ENCODE data around the gene UBE2M. TPM values are rescaled to one million over a fixed set of nuclear protein-coding genes. Genes with fewer than 3 reads are reported as not detected.

Gene UBE2M
- total and polyA plus RNA-seq, 10 donors: 19.1 to 66.9 (median 40.4) TPM

DNA sequence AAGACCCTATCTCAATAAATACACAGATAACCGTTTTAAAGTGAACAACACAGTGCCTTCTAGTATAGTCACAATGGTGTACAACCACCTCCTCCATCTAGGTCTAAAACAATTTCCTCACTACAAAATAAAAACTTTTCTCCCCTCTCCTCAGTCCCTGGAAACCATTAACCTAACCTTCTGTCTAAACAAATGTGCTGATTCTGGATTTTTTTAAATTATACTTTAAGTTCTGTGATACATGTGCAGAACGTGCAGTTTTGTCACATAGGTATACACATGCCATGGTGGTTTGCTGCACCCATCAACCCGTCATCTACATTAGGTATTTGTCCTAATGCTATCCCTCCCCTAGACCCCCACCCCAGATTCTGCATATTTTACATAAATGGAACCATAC lies 29.0 kb downstream of the UBE2M start:
- intact Hi-C loops (cut with DNase I; ENCODE audit: low total_unique reads): no loop called here
- H3K27me3 ChIP-seq (replicated peaks in 1 of 7): no peaks in the 10 kb centered on the region
- no peak overlapping the region for H3K27ac ChIP-seq
- H3K9me3 ChIP-seq: no peaks in the 10 kb centered on the region
- H3K36me3 ChIP-seq: no peaks in the 10 kb centered on the region
- H3K4me3 ChIP-seq: no peak overlapping the region
- DNase-seq: no peak
- TF ChIP-seq POLR2AphosphoS5 (IDR thresholded peaks at IDR 0.05): no peak
- no peak for TF ChIP-seq POLR2A (IDR thresholded peaks at IDR 0.05)
- TF ChIP-seq, protein P1, sequence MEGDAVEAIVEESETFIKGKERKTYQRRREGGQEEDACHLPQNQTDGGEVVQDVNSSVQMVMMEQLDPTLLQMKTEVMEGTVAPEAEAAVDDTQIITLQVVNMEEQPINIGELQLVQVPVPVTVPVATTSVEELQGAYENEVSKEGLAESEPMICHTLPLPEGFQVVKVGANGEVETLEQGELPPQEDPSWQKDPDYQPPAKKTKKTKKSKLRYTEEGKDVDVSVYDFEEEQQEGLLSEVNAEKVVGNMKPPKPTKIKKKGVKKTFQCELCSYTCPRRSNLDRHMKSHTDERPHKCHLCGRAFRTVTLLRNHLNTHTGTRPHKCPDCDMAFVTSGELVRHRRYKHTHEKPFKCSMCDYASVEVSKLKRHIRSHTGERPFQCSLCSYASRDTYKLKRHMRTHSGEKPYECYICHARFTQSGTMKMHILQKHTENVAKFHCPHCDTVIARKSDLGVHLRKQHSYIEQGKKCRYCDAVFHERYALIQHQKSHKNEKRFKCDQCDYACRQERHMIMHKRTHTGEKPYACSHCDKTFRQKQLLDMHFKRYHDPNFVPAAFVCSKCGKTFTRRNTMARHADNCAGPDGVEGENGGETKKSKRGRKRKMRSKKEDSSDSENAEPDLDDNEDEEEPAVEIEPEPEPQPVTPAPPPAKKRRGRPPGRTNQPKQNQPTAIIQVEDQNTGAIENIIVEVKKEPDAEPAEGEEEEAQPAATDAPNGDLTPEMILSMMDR (IDR thresholded peaks at IDR 0.05 in 8 of 11, conservative IDR thresholded peaks at IDR 0.05 in 3 of 11): no peak
- peaks cover 0 to 5% (median 0%) of the 10 kb centered on the region in 6 donors for H3K4me1 ChIP-seq
- WGBS, 5 donors: 78 to 90% (median 83%) methylated on average over 3 of the region's 3 CpGs

DNA sequence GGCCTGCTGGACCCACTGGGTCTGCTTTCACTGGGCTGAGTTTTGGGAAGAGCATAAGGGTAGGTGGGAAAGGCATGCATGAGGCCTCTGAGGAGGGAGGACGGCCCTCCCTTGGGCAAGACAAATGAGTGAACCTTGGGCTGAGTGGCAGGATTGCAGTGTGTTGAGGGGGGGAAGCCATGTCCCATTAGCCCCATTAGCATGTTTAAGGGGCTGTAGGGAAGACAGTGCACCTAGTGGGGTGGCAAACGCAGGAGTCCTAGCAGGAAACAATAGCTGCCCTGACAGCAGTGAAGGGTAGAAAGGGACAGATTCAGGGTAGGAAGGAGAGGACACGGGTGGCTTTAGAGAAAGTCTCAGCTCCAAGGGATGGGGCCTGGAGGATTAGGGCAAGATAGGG lies 35.7 kb downstream of the UBE2M start:
- H3K27me3 ChIP-seq (replicated peaks in 1 of 7): no peaks in the 10 kb centered on the region
- TF ChIP-seq, protein P1 (IDR thresholded peaks at IDR 0.05 in 8 of 11, conservative IDR thresholded peaks at IDR 0.05 in 3 of 11): no peak
- TF ChIP-seq POLR2AphosphoS5 (IDR thresholded peaks at IDR 0.05) (no peak), POLR2A (IDR thresholded peaks at IDR 0.05) (no peak)
- H3K4me3 ChIP-seq: no peak overlapping the region
- H3K4me1 ChIP-seq: peaks cover 11 to 29% (median 21%) of the 10 kb centered on the region in 6 donors
- H3K27ac ChIP-seq: no peak overlapping the region
- DNase-seq: no peak
- H3K36me3 ChIP-seq: no peaks in the 10 kb centered on the region
- intact Hi-C loops (cut with DNase I; ENCODE audit: low total_unique reads): no loop called here
- WGBS, 5 donors: 83 to 93% (median 89%) methylated on average over 3 of the region's 3 CpGs
- no peaks in the 10 kb centered on the region for H3K9me3 ChIP-seq

DNA sequence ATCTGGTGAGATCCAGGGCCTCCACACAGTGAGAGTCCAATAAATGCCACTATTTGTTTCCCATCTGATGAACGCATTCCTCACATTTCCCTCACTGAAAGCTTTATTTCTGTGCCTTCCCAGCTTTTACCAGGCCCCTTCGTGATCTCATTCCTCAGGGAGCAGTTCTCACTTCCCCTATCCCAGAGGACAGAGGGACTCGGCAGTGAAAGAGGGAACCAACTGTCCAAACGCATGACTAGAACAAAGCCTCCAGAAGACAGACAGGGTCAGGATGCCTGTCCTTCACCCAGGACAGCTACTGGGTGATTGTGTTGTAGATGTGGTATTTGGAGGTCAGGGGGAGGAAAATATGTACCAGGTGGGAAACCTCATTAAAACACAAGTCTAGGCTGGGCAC lies 36.8 kb downstream of the UBE2M start:
- no peak overlapping the region for H3K27ac ChIP-seq
- intact Hi-C loops (cut with DNase I; ENCODE audit: low total_unique reads): no loop called here
- WGBS, 5 donors: 70 to 84% (median 75%) methylated on average over 4 of the region's 4 CpGs

DNA sequence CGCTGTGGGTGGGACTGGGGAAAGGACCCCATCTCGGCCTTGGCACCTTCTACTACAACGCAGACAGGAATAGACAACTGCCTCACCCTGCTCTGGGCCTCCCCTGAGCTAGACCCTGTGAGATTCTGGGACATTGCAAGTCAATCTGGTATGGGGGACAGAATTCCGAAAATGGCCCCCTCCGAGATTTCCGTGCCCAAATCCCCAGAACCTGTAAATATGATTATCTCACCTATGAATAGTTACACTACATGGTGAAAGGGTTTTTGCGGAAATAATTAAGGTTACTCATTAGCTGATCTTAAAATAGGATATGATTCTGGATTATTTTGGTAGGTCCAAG lies 38.2 kb downstream of the UBE2M start:
- TF ChIP-seq, protein P1 (IDR thresholded peaks at IDR 0.05 in 8 of 11, conservative IDR thresholded peaks at IDR 0.05 in 3 of 11): no peak
- TF ChIP-seq POLR2A (IDR thresholded peaks at IDR 0.05) (no peak), POLR2AphosphoS5 (IDR thresholded peaks at IDR 0.05) (no peak)
- 10 to 16% (median 14%) methylated on average over 7 of the region's 7 CpGs for WGBS, 5 donors
- H3K27ac ChIP-seq: peak overlapping the region; percentile 81 to 98 (median 96)
- no peaks in the 10 kb centered on the region for H3K9me3 ChIP-seq
- H3K36me3 ChIP-seq: peaks cover 3 to 23% (median 17%) of the 10 kb centered on the region in 6 donors
- H3K4me3 ChIP-seq: peak overlapping the region; percentile 71 to 88 (median 84)
- H3K4me1 ChIP-seq: peaks cover 17 to 53% (median 42%) of the 10 kb centered on the region in 6 donors
- intact Hi-C loops (cut with DNase I; ENCODE audit: low total_unique reads): no loop called here
- DNase-seq: no peak
- H3K27me3 ChIP-seq (replicated peaks in 1 of 7): no peaks in the 10 kb centered on the region

More for the DNA sequence above, 36.8 kb downstream of the UBE2M start:
- peaks cover 17 to 39% (median 32%) of the 10 kb centered on the region in 6 donors for H3K4me1 ChIP-seq
- H3K9me3 ChIP-seq: no peaks in the 10 kb centered on the region
- no peak for DNase-seq
- H3K4me3 ChIP-seq: no peak overlapping the region
- peaks cover 3 to 9% (median 8%) of the 10 kb centered on the region in 6 donors for H3K36me3 ChIP-seq
- TF ChIP-seq POLR2A (IDR thresholded peaks at IDR 0.05) (no peak), POLR2AphosphoS5 (IDR thresholded peaks at IDR 0.05) (no peak)
- TF ChIP-seq, protein P1 (IDR thresholded peaks at IDR 0.05 in 8 of 11, conservative IDR thresholded peaks at IDR 0.05 in 3 of 11): no peak
- H3K27me3 ChIP-seq (replicated peaks in 1 of 7): no peaks in the 10 kb centered on the region
